SK-N-SH (cell line): ENCODE measurements around the gene C8A. TPM values are rescaled to one million over a fixed set of nuclear protein-coding genes. Genes with fewer than 3 reads are reported as not detected.

Source experiments
- CTCF ChIA-PET: fragments of 300-600, 350-600 bp; formaldehyde crosslinking; extraction: SDS; loops from one replicate; lab custom pipeline; 2021; lab: Yijun Ruan, JAX
- POLR2A ChIA-PET: fragments of 350-600 bp; sonication (Branson Sonifier 250); formaldehyde crosslinking; extraction: SDS; loops from one replicate; lab custom pipeline; 2020; ENCODE audit warnings: antibody characterized with exemption, inconsistent platforms; lab: Yijun Ruan, JAX
- DNase-seq: peaks from one replicate; pipeline ENCODE4 v3.0.0; 2012
- H2AFZ ChIP-seq: fragments of 200-600 bp; sonication (generic); 2 replicates; pipeline ENCODE4 v1.8.1; 2016; ENCODE audit warnings: antibody characterized with exemption, mild to moderate bottlenecking, low read depth
- H3F3A ChIP-seq: fragments of 200-600 bp; sonication (generic); replicated peaks from 2 replicates; pipeline ENCODE3; 2016; ENCODE audit warnings: antibody characterized with exemption, mild to moderate bottlenecking; ENCODE audit not compliant: insufficient read depth
- H3K27ac ChIP-seq, 2 experiments: fragments of 200-500 bp in 1 of 2; fragments of 200-600 bp in 1 of 2; sonication (Bioruptor generic) in 1 of 2; sonication (generic), shearing (Covaris generic) in 1 of 2; 2 replicates each; pipeline versions ENCODE4 v1.5.1 to v1.6.1; 2014 to 2016; ENCODE audit warnings: low read depth in 2 of 2, inconsistent platforms in 1 of 2, low read length in 1 of 2, mild to moderate bottlenecking in 1 of 2, mixed read lengths in 1 of 2
- H3K27me3 ChIP-seq: fragments of 200-600 bp; sonication (generic), shearing (Covaris generic); 2 replicates; pipeline ENCODE4 v1.6.1; 2016; ENCODE audit warnings: mixed run types; ENCODE audit not compliant: insufficient read depth
- H3K36me3 ChIP-seq, 2 experiments: fragments of 200-500 bp in 1 of 2; fragments of 200-600 bp in 1 of 2; sonication (Bioruptor generic) in 1 of 2; sonication (generic) in 1 of 2; replicated peaks in 1 of 2; 2 replicates each; pipeline versions ENCODE3 to v1.5.1; 2014 to 2016; ENCODE audit warnings: low read length in 1 of 2, mild to moderate bottlenecking in 1 of 2; ENCODE audit not compliant: insufficient read depth in 2 of 2, control insufficient read depth in 1 of 2
- H3K4me1 ChIP-seq, 2 experiments: fragments of 200-500 bp in 1 of 2; fragments of 200-600 bp in 1 of 2; sonication (Bioruptor generic) in 1 of 2; sonication (generic), shearing (Covaris generic) in 1 of 2; 2 replicates each; pipeline versions ENCODE4 v1.5.1 to v1.6.1; 2014 to 2016; ENCODE audit warnings: low read depth in 1 of 2, low read length in 1 of 2, mixed run types in 1 of 2; ENCODE audit not compliant: insufficient read depth in 2 of 2, control insufficient read depth in 1 of 2
- H3K4me2 ChIP-seq: fragments of 200-600 bp; sonication (generic), shearing (Covaris generic); 2 replicates; pipeline ENCODE4 v1.6.1; 2017; ENCODE audit warnings: mixed run types
- H3K4me3 ChIP-seq, 2 experiments: fragments of 200-500 bp in 1 of 2; fragments of 200-600 bp in 1 of 2; sonication (Bioruptor generic) in 1 of 2; sonication (generic), shearing (Covaris generic) in 1 of 2; 2 replicates each; pipeline versions ENCODE4 v1.5.1 to v1.8.1; 2014 to 2016; ENCODE audit warnings: low read depth in 2 of 2, inconsistent platforms in 1 of 2, low read length in 1 of 2, mild to moderate bottlenecking in 1 of 2, mixed read lengths in 1 of 2, moderate library complexity in 1 of 2
- H3K79me2 ChIP-seq: fragments of 200-600 bp; sonication (generic); 2 replicates; pipeline ENCODE4 v1.8.1; 2017; ENCODE audit warnings: mild to moderate bottlenecking; ENCODE audit not compliant: insufficient read depth
- H3K9ac ChIP-seq: fragments of 200-600 bp; sonication (generic); 2 replicates; pipeline ENCODE4 v1.6.1; 2017; ENCODE audit warnings: mixed run types
- H3K9me2 ChIP-seq: fragments of 200-600 bp; sonication (generic); 2 replicates; pipeline ENCODE4 v1.6.1; 2017; ENCODE audit warnings: mixed run types
- H3K9me3 ChIP-seq: fragments of 200-600 bp; sonication (generic); 2 replicates; pipeline ENCODE4 v1.6.1; 2017; ENCODE audit warnings: mixed run types, mild to moderate bottlenecking, moderate library complexity
- H4K20me1 ChIP-seq: fragments of 200-600 bp; sonication (generic); 2 replicates; pipeline ENCODE4 v1.6.1; 2017; ENCODE audit warnings: mild to moderate bottlenecking, mixed run types; ENCODE audit not compliant: insufficient read depth
- EP300 ChIP-seq, 2 experiments: IDR thresholded peaks; 2 replicates each; pipeline versions ENCODE4 v1.4.0 to v1.6.1; 2012; ENCODE audit warnings: borderline replicate concordance in 1 of 2, low read depth in 1 of 2, low read length in 1 of 2
- EZH2phosphoT487 ChIP-seq: fragments of 200-600 bp; sonication (generic); IDR thresholded peaks from 2 replicates; pipeline ENCODE4 v1.6.1; 2017; ENCODE audit warnings: low read depth, mixed run types, mild to moderate bottlenecking, antibody characterized with exemption, moderate library complexity, borderline replicate concordance
- GABPA ChIP-seq: IDR thresholded peaks from 2 replicates; pipeline ENCODE4 v1.4.0; 2012; ENCODE audit warnings: low read depth, mild to moderate bottlenecking
- NRF1 ChIP-seq: IDR thresholded peaks from 2 replicates; pipeline ENCODE4 v1.6.1; 2012; ENCODE audit warnings: low read depth, mild to moderate bottlenecking, low read length
- POLR2AphosphoS5 ChIP-seq: IDR thresholded peaks from 2 replicates; pipeline ENCODE4 v1.6.1; 2012; ENCODE audit warnings: low read depth, low read length
- RAD21 ChIP-seq: IDR thresholded peaks from 2 replicates; pipeline ENCODE4 v1.6.1; 2012; ENCODE audit warnings: mild to moderate bottlenecking, low read length
- RFX5 ChIP-seq: IDR thresholded peaks from 2 replicates; pipeline ENCODE4 v1.6.1; 2012; ENCODE audit warnings: mild to moderate bottlenecking, improper control_type of control experiment, low read length
- TCF12 ChIP-seq: IDR thresholded peaks from 2 replicates; pipeline ENCODE4 v1.4.0; 2012
- WGBS: methylation state at CpG from one replicate; pipeline ENCODE4 v1.1.6; 2017; ENCODE audit warnings: low lambda C conversion rate; 5-methylcytosine and 5-hydroxymethylcytosine counted together
- polyA plus RNA-seq, 3 experiments: library from polyadenylated mRNA; depleted of rRNA; stranded (reverse); fragments of >200 nt; gene quantifications; 2 replicates each; pipeline ENCODE4 v1.2.3, GENCODE V29; 2012
- TF ChIP-seq, protein P1 (sequence below): IDR thresholded peaks from 2 replicates; pipeline ENCODE4 v1.6.1; 2012; ENCODE audit warnings: mild to moderate bottlenecking, low read depth, low read length, moderate library complexity
- TF ChIP-seq, protein P2 (sequence below): IDR thresholded peaks from 2 replicates; pipeline ENCODE4 v1.4.0; 2012; ENCODE audit warnings: low read depth, borderline replicate concordance
- TF ChIP-seq, protein P3 (sequence below): fragments of 200-600 bp; sonication (generic); IDR thresholded peaks from 2 replicates; pipeline ENCODE4 v1.6.1; 2017; ENCODE audit warnings: antibody characterized with exemption, mild to moderate bottlenecking, moderate library complexity

The C8A gene
- polyA plus RNA-seq, 1 of the 3 experiments (the other 2 are of a cell fraction) = not detected

DNA sequence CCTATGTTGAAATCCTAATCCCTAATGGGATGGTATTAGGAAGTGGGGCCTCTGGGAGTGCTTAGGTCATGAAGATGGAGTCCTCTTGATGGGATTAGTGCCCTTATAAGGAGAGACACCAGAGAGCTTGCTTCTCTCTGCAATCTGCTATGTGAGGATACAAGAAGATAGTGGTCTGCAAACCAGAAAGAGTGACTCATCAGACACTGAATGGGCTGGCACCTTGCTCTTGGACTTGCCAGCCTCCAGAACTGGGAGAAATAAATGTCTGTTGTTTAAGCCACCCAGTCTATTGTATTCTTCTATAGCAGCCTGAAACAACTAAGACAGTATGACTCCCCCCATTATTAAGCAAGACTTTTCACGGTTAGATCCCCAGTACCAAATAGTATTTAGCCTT, 67.9 kb downstream of the C8A start (continued):
- TF ChIP-seq, protein P1, sequence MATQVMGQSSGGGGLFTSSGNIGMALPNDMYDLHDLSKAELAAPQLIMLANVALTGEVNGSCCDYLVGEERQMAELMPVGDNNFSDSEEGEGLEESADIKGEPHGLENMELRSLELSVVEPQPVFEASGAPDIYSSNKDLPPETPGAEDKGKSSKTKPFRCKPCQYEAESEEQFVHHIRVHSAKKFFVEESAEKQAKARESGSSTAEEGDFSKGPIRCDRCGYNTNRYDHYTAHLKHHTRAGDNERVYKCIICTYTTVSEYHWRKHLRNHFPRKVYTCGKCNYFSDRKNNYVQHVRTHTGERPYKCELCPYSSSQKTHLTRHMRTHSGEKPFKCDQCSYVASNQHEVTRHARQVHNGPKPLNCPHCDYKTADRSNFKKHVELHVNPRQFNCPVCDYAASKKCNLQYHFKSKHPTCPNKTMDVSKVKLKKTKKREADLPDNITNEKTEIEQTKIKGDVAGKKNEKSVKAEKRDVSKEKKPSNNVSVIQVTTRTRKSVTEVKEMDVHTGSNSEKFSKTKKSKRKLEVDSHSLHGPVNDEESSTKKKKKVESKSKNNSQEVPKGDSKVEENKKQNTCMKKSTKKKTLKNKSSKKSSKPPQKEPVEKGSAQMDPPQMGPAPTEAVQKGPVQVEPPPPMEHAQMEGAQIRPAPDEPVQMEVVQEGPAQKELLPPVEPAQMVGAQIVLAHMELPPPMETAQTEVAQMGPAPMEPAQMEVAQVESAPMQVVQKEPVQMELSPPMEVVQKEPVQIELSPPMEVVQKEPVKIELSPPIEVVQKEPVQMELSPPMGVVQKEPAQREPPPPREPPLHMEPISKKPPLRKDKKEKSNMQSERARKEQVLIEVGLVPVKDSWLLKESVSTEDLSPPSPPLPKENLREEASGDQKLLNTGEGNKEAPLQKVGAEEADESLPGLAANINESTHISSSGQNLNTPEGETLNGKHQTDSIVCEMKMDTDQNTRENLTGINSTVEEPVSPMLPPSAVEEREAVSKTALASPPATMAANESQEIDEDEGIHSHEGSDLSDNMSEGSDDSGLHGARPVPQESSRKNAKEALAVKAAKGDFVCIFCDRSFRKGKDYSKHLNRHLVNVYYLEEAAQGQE = no peak

DNA sequence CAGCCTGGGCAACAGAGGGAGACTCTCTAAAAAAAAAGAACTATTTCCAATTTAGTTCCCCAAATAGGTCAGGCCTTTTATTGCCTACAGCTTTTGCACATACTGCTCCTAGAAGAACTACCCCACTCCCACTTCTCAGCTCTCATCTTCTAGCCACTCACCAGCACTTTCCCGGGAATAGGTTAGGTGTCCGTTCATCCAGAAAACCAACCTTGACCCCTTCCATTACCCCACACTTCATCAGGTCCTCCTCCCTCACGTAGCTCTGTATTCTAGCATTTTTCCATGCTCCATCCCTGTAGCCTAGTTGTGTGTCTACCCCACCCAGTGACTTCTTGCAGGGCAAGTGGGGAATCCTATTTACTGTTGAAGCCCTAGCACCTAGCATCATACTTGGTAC, 68.6 kb downstream of the C8A start:
- POLR2A ChIA-PET = no interaction called here
- Histone ChIP-seq H3K9me3 (no peaks in the 10 kb centered on the region), H3K9ac (no peak overlapping the region), H3K27ac (no peak overlapping the region), H3K79me2 (no peaks in the 10 kb centered on the region), H3F3A (no peaks in the 10 kb centered on the region), H3K27me3 (no peaks in the 10 kb centered on the region), H3K36me3 (no peaks in the 10 kb centered on the region), H3K4me2 (no peak overlapping the region), H3K4me1 (peaks cover 0 to 6% of the 10 kb centered on the region in 2 experiments; a peak in 1 of 4 replicates), H4K20me1 (no peaks in the 10 kb centered on the region), H3K9me2 (no peaks in the 10 kb centered on the region), H3K4me3 (no peak overlapping the region), H2AFZ (no peak overlapping the region)
- CTCF ChIA-PET = no interaction called here
- DNase-seq = no peak
- TF ChIP-seq, protein P2, sequence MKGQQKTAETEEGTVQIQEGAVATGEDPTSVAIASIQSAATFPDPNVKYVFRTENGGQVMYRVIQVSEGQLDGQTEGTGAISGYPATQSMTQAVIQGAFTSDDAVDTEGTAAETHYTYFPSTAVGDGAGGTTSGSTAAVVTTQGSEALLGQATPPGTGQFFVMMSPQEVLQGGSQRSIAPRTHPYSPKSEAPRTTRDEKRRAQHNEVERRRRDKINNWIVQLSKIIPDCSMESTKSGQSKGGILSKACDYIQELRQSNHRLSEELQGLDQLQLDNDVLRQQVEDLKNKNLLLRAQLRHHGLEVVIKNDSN = no peak
- TF ChIP-seq RAD21 (no peak), GABPA (no peak), NRF1 (no peak), EZH2phosphoT487 (no peak), TCF12 (no peak), RFX5 (no peak), POLR2AphosphoS5 (no peak)
- WGBS = 31% methylated on average over 3 of the region's 3 CpGs

DNA sequence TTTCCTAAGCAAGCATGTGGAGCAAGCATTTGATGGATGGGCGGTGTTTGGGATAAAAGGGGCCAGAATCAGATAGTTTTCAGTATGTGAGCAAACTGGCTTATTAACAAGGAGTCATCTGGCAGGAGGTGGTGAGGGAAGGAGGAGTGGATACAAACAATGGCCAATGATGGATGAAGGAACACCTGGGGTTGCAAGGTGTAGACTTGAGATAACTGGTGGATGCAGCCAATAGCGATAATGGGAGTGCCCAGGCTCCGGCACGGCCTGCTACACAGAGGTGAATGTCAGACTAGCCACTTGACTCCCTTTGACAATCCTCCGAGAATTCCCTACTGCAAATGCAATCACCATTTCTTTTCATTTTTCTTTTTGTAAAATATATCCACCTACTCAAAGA, 69.5 kb downstream of the C8A start:
- H3K4me3 ChIP-seq = no peak overlapping the region
- no peak overlapping the region for H2AFZ ChIP-seq
- CTCF ChIA-PET = no interaction called here
- H3K79me2 ChIP-seq = no peaks in the 10 kb centered on the region
- H3K27ac ChIP-seq = no peak overlapping the region
- no peaks in the 10 kb centered on the region for H3K36me3 ChIP-seq
- no peaks in the 10 kb centered on the region for H3K27me3 ChIP-seq
- TF ChIP-seq EP300 (IDR thresholded peaks at IDR 0.05; ENCODE audit: borderline replicate concordance in 1 of 2, low read depth in 1 of 2, low read length in 1 of 2) = peak in 1 of 2 experiments; percentile 42; a peak in 1 of 4 replicates
- TF ChIP-seq, protein P3, sequence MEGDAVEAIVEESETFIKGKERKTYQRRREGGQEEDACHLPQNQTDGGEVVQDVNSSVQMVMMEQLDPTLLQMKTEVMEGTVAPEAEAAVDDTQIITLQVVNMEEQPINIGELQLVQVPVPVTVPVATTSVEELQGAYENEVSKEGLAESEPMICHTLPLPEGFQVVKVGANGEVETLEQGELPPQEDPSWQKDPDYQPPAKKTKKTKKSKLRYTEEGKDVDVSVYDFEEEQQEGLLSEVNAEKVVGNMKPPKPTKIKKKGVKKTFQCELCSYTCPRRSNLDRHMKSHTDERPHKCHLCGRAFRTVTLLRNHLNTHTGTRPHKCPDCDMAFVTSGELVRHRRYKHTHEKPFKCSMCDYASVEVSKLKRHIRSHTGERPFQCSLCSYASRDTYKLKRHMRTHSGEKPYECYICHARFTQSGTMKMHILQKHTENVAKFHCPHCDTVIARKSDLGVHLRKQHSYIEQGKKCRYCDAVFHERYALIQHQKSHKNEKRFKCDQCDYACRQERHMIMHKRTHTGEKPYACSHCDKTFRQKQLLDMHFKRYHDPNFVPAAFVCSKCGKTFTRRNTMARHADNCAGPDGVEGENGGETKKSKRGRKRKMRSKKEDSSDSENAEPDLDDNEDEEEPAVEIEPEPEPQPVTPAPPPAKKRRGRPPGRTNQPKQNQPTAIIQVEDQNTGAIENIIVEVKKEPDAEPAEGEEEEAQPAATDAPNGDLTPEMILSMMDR = no peak
- no peak overlapping the region for H3K4me2 ChIP-seq
- peak; percentile 26 for DNase-seq
- peaks cover 0 to 6% of the 10 kb centered on the region in 2 experiments; a peak in 1 of 4 replicates for H3K4me1 ChIP-seq
- no peak overlapping the region for H3K9ac ChIP-seq
- H3K9me3 ChIP-seq = no peaks in the 10 kb centered on the region
- POLR2A ChIA-PET = no interaction called here
- no peaks in the 10 kb centered on the region for H3K9me2 ChIP-seq
- 66% methylated on average over 5 of the region's 5 CpGs for WGBS
- H3F3A ChIP-seq = no peaks in the 10 kb centered on the region
- no peaks in the 10 kb centered on the region for H4K20me1 ChIP-seq
